Measurements from ENCODE around the gene WDR20. TPM values are rescaled to one million over a fixed set of nuclear protein-coding genes. Genes with fewer than 3 reads are reported as not detected.

WDR20 gene
- total RNA-seq, 1 experiment from 2014 or later = 23.7 TPM

DNA sequence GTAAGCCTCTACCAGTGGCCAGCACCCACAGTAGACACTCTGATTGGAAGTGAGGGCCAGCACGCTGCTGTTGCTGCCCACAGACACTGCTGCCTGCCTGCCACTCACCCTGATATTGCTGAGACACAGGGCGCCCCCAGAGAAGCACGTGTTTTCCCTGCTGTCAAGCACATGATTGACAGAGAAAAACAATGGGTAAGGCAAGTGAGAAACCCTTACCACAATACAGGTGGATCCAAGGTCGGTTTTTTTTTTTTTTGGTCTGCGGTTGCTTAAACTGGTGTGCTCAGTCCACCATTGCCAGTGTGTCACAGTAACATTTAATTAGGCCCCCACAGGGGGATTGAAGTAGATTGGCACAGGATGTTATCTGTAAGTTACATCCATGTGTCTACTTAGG, 65.9 kb downstream of the WDR20 start:
- H3K27ac ChIP-seq (ENCODE audit: low read length) = no peak overlapping the region
- DNase-seq (no peak), ATAC-seq (no peak)
- TF ChIP-seq CTCF (conservative IDR thresholded peaks at IDR 0.05; ENCODE audit: low read depth, low read length) (no peak), EZH2 (IDR thresholded peaks at IDR 0.05; ENCODE audit: low read length, unreplicated experiment) (no peak), EZH2phosphoT487 (IDR thresholded peaks at IDR 0.05; ENCODE audit: borderline replicate concordance, low read length) (no peak)
- H3K4me1 ChIP-seq (ENCODE audit: insufficient read depth, low read length) = no peaks in the 10 kb centered on the region
- H4K20me1 ChIP-seq (ENCODE audit: low read length) = no peaks in the 10 kb centered on the region
- H3K9me3 ChIP-seq (ENCODE audit: low read length) = no peaks in the 10 kb centered on the region
- intact Hi-C loops (cut with micrococcal nuclease) = no loop called here
- H3K9me2 ChIP-seq (replicated peaks; ENCODE audit: low read length) = no peaks in the 10 kb centered on the region
- POLR2A ChIA-PET (ENCODE audit: unreplicated experiment) = no interaction called here
- H2AFZ ChIP-seq (ENCODE audit: low read length) = no peak overlapping the region
- no peak overlapping the region for H3K9ac ChIP-seq (ENCODE audit: low read length)
- H3F3A ChIP-seq (ENCODE audit: low read length, unreplicated experiment) = no peaks in the 10 kb centered on the region
- H3K36me3 ChIP-seq (ENCODE audit: low read depth, low read length) = peaks cover 20% of the 10 kb centered on the region; the same call in 1 of the 2 replicates
- H3K4me3 ChIP-seq (ENCODE audit: low read length) = no peak overlapping the region
- no peak overlapping the region for H3K4me2 ChIP-seq (ENCODE audit: low read length)
- CTCF ChIA-PET = no interaction called here
- H3K27me3 ChIP-seq (ENCODE audit: low read length) = no peaks in the 10 kb centered on the region
- H3K79me2 ChIP-seq (ENCODE audit: low read length) = peaks cover 28% of the 10 kb centered on the region
- no TSS peak for BruUV-seq (replicated peaks)

- no peaks in the 10 kb centered on the region for H3K9me3 ChIP-seq (ENCODE audit: low read length)
- ATAC-seq = no peak
- H3F3A ChIP-seq (ENCODE audit: low read length, unreplicated experiment) = no peaks in the 10 kb centered on the region
- H3K27me3 ChIP-seq (ENCODE audit: low read length) = no peaks in the 10 kb centered on the region
- H3K4me3 ChIP-seq (ENCODE audit: low read length) = no peak overlapping the region
- no peak overlapping the region for H3K9ac ChIP-seq (ENCODE audit: low read length)
- ChIA-PET CTCF (no interaction called here), POLR2A (ENCODE audit: unreplicated experiment) (no interaction called here)
- no TSS peak for BruUV-seq (replicated peaks)
- H3K36me3 ChIP-seq (ENCODE audit: low read depth, low read length) = peaks cover 20% of the 10 kb centered on the region; the same call in 1 of the 2 replicates
- no peak overlapping the region for H3K4me2 ChIP-seq (ENCODE audit: low read length)
- H3K9me2 ChIP-seq (replicated peaks; ENCODE audit: low read length) = no peaks in the 10 kb centered on the region
- no peak overlapping the region for H2AFZ ChIP-seq (ENCODE audit: low read length)
- no peaks in the 10 kb centered on the region for H4K20me1 ChIP-seq (ENCODE audit: low read length)
- H3K27ac ChIP-seq (ENCODE audit: low read length) = no peak overlapping the region
- no peak for TF ChIP-seq EZH2 (IDR thresholded peaks at IDR 0.05; ENCODE audit: low read length, unreplicated experiment)
- TF ChIP-seq EZH2phosphoT487 (IDR thresholded peaks at IDR 0.05; ENCODE audit: borderline replicate concordance, low read length) = no peak
- TF ChIP-seq CTCF (conservative IDR thresholded peaks at IDR 0.05; ENCODE audit: low read depth, low read length) = no peak
- intact Hi-C loops (cut with micrococcal nuclease) = no loop called here
- no peak for DNase-seq
- H3K79me2 ChIP-seq (ENCODE audit: low read length) = peaks cover 15% of the 10 kb centered on the region
- H3K4me1 ChIP-seq (ENCODE audit: insufficient read depth, low read length) = no peaks in the 10 kb centered on the region
Measured at GRCh38 chr14:102206918-102207317, 67.2 kb downstream of the WDR20 start.

GRCh38 chr14:102207831-102208365, 68.2 kb downstream of the WDR20 start:
- H3K9me3 ChIP-seq (ENCODE audit: low read length) = no peaks in the 10 kb centered on the region
- peaks cover 20% of the 10 kb centered on the region; the same call in 1 of the 2 replicates for H3K36me3 ChIP-seq (ENCODE audit: low read depth, low read length)
- H3K27ac ChIP-seq (ENCODE audit: low read length) = no peak overlapping the region
- no peak for DNase-seq
- H3K9me2 ChIP-seq (replicated peaks; ENCODE audit: low read length) = no peaks in the 10 kb centered on the region
- H3F3A ChIP-seq (ENCODE audit: low read length, unreplicated experiment) = no peaks in the 10 kb centered on the region
- H3K4me3 ChIP-seq (ENCODE audit: low read length) = no peak overlapping the region
- no peak for ATAC-seq
- H4K20me1 ChIP-seq (ENCODE audit: low read length) = no peaks in the 10 kb centered on the region
- H2AFZ ChIP-seq (ENCODE audit: low read length) = no peak overlapping the region
- intact Hi-C loops (cut with micrococcal nuclease) = no loop called here
- POLR2A ChIA-PET (ENCODE audit: unreplicated experiment) = no interaction called here
- no peaks in the 10 kb centered on the region for H3K4me1 ChIP-seq (ENCODE audit: insufficient read depth, low read length)
- TF ChIP-seq EZH2phosphoT487 (IDR thresholded peaks at IDR 0.05; ENCODE audit: borderline replicate concordance, low read length) = no peak
- no peak for TF ChIP-seq EZH2 (IDR thresholded peaks at IDR 0.05; ENCODE audit: low read length, unreplicated experiment)
- no peak for TF ChIP-seq CTCF (conservative IDR thresholded peaks at IDR 0.05; ENCODE audit: low read depth, low read length)
- BruUV-seq (replicated peaks) = no TSS peak
- H3K27me3 ChIP-seq (ENCODE audit: low read length) = no peaks in the 10 kb centered on the region
- peaks cover 10% of the 10 kb centered on the region for H3K79me2 ChIP-seq (ENCODE audit: low read length)
- no peak overlapping the region for H3K9ac ChIP-seq (ENCODE audit: low read length)
- CTCF ChIA-PET = no interaction called here
- no peak overlapping the region for H3K4me2 ChIP-seq (ENCODE audit: low read length)
